Myocyte (in vitro differentiated cells): ENCODE results near the gene NR1H4. TPM values are rescaled to one million over a fixed set of nuclear protein-coding genes. Genes with fewer than 3 reads are reported as not detected.

Experiments
- total RNA-seq: library from RNA; depleted of rRNA; stranded (reverse); fragments of >200 nt; gene quantifications from 2 replicates; pipeline ENCODE4 v1.2.3, GENCODE V29; 2014

Gene NR1H4
- total RNA-seq, 1 donor from 2014 or later, result not detected

Other genes with a start within 250 kb of the NR1H4 start
- gene DEPDC4, start 206.8 kb upstream of the NR1H4 start, total RNA-seq, result 0.26 TPM in 1 of 2 replicates, not detected in the other
- 61.2 and 64.4 TPM in 2 replicates for gene SCYL2, start 206.7 kb upstream of the NR1H4 start, total RNA-seq
- 0.05 TPM in 1 of 2 replicates, not detected in the other for gene SLC17A8, start 116.8 kb upstream of the NR1H4 start, total RNA-seq
- gene GAS2L3, start 99.8 kb downstream of the NR1H4 start, total RNA-seq, result 5.3 and 10.4 TPM in 2 replicates